Peyer's patch (tissue), 4 donors: ENCODE measurements around the gene HYDIN. TPM values are rescaled to one million over a fixed set of nuclear protein-coding genes. Genes with fewer than 3 reads are reported as not detected.
A peak's percentile ranks its signal among the peaks of the same experiment; 100 is the strongest.

Source experiments
- DNase-seq, 3 donors: peaks; one replicate each; pipeline ENCODE4 v3.0.0-alpha.2; 2017 to 2019
- H3K27ac ChIP-seq, 4 donors: fragments of 200-600 bp; sonication (generic); one replicate each; pipeline ENCODE4 v1.5.1; 2016 to 2019
- H3K27me3 ChIP-seq, 2 donors: fragments of 200-600 bp; sonication (generic); one replicate each; pipeline ENCODE4 v1.5.1; 2019
- H3K36me3 ChIP-seq, 3 donors: fragments of 200-600 bp; sonication (generic); one replicate each; pipeline ENCODE4 v1.5.1; 2016 to 2019
- H3K4me1 ChIP-seq, 4 donors: fragments of 200-600 bp; sonication (generic); one replicate each; pipeline ENCODE4 v1.5.1; 2016 to 2019
- H3K4me3 ChIP-seq, 4 donors: fragments of 200-600 bp; sonication (generic); 1 replicate in 3 of 4; 2 replicates in 1 of 4; pipeline ENCODE4 v1.5.1; 2016 to 2019; ENCODE audit warnings: mild to moderate bottlenecking in 1 of 4
- H3K9me3 ChIP-seq, 4 donors: fragments of 200-600 bp; sonication (generic); one replicate each; pipeline ENCODE4 v1.5.1; 2016 to 2019; ENCODE audit warnings: mild to moderate bottlenecking in 1 of 4
- POLR2A ChIP-seq, 2 donors: fragments of 450-650 bp; IDR thresholded peaks; one replicate each; pipeline ENCODE4 v1.5.1; 2017; ENCODE audit warnings: antibody characterized with exemption in 2 of 2, mild to moderate bottlenecking in 2 of 2, moderate library complexity in 2 of 2
- total RNA-seq, 4 donors: library from RNA; depleted of rRNA; stranded (reverse); fragments of >200 nt; gene quantifications; one replicate each; pipeline ENCODE4 v1.1.0, GENCODE V29; 2016
- TF ChIP-seq, protein P1 (sequence below), 6 experiments: fragments of 450-650 bp in 4 of 6; fragments of 200-600 bp in 2 of 6; sonication (generic) in 1 of 6; IDR thresholded peaks; one replicate each; pipeline ENCODE4 v1.5.1; 2017 to 2019; ENCODE audit warnings: antibody characterized with exemption in 6 of 6, mild to moderate bottlenecking in 3 of 6, moderate library complexity in 1 of 6

The HYDIN gene
- total RNA-seq = 1 to 10 TPM in 2 of 4 donors, under 1 TPM in 1, not detected in 1; 0.35 to 4.6 (median 3.3) TPM

- peak within 1 kb of the TSS in 2 of 4 donors; percentile 3 to 12 for H3K4me3 ChIP-seq
- H3K27me3 ChIP-seq = no peaks in the 10 kb centered on the region
- no peaks in the 10 kb centered on the region for H3K4me1 ChIP-seq
- H3K36me3 ChIP-seq = no peaks in the 10 kb centered on the region
- peaks cover 0 to 8% (median 0%) of the 10 kb centered on the region in 4 donors for H3K9me3 ChIP-seq
- peak in 2 of 3 donors; percentile 50 to 61 for DNase-seq
- no peak within 1 kb of the TSS for H3K27ac ChIP-seq
- no peak for TF ChIP-seq POLR2A (IDR thresholded peaks at IDR 0.05)
- TF ChIP-seq, protein P1, sequence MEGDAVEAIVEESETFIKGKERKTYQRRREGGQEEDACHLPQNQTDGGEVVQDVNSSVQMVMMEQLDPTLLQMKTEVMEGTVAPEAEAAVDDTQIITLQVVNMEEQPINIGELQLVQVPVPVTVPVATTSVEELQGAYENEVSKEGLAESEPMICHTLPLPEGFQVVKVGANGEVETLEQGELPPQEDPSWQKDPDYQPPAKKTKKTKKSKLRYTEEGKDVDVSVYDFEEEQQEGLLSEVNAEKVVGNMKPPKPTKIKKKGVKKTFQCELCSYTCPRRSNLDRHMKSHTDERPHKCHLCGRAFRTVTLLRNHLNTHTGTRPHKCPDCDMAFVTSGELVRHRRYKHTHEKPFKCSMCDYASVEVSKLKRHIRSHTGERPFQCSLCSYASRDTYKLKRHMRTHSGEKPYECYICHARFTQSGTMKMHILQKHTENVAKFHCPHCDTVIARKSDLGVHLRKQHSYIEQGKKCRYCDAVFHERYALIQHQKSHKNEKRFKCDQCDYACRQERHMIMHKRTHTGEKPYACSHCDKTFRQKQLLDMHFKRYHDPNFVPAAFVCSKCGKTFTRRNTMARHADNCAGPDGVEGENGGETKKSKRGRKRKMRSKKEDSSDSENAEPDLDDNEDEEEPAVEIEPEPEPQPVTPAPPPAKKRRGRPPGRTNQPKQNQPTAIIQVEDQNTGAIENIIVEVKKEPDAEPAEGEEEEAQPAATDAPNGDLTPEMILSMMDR (IDR thresholded peaks at IDR 0.05) = no peak
Measured at GRCh38 chr16:71230122-71230845, at the start of gene HYDIN. Gene HYDIN, minus strand, starts transcription at chr16:71230722. Its CDS starts 43,827 bp downstream, at chr16:71186895.

- TF ChIP-seq, protein P1 (IDR thresholded peaks at IDR 0.05) = no peak
- TF ChIP-seq POLR2A (IDR thresholded peaks at IDR 0.05) = no peak
- H3K4me3 ChIP-seq = no peak overlapping the region
- no peak for DNase-seq
- H3K4me1 ChIP-seq = no peaks in the 10 kb centered on the region
- H3K36me3 ChIP-seq = no peaks in the 10 kb centered on the region
- no peaks in the 10 kb centered on the region for H3K9me3 ChIP-seq
- H3K27me3 ChIP-seq = no peaks in the 10 kb centered on the region
- no peak overlapping the region for H3K27ac ChIP-seq
Measured at GRCh38 chr16:71276589-71277334, 46.2 kb upstream of the HYDIN start.

GRCh38 chr16:71273384-71273783 is 42.9 kb upstream of the HYDIN start:
- Histone ChIP-seq H3K4me1 (no peaks in the 10 kb centered on the region), H3K9me3 (no peaks in the 10 kb centered on the region), H3K27ac (no peak overlapping the region), H3K36me3 (no peaks in the 10 kb centered on the region), H3K4me3 (no peak overlapping the region), H3K27me3 (no peaks in the 10 kb centered on the region)
- no peak for DNase-seq
- no peak for TF ChIP-seq POLR2A (IDR thresholded peaks at IDR 0.05)
- TF ChIP-seq, protein P1 (IDR thresholded peaks at IDR 0.05) = no peak

DNA sequence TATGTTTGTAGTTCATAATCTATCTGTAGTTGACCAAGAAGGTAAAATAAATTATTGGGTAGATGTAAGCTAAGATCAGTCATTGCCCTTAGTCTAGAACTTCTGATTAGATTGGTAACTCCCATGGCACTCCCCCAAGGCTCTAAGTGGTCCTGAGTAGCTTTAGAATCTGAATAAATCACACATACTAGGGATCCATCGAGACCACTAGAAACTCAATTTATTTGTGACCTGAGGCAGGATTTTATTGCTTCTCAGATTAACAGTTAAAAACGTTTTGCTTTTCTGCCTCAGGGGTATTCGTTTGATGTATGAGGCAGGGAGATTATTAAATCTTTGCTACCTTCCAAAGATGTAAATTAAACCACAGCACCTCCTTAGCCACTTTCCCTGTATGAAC is 33.8 kb upstream of the HYDIN start:
- Histone ChIP-seq H3K27ac (no peak overlapping the region), H3K36me3 (no peaks in the 10 kb centered on the region), H3K4me1 (no peaks in the 10 kb centered on the region), H3K27me3 (no peaks in the 10 kb centered on the region), H3K4me3 (no peak overlapping the region), H3K9me3 (no peaks in the 10 kb centered on the region)
- no peak for DNase-seq
- TF ChIP-seq, protein P1 (IDR thresholded peaks at IDR 0.05) = no peak
- no peak for TF ChIP-seq POLR2A (IDR thresholded peaks at IDR 0.05)

DNA sequence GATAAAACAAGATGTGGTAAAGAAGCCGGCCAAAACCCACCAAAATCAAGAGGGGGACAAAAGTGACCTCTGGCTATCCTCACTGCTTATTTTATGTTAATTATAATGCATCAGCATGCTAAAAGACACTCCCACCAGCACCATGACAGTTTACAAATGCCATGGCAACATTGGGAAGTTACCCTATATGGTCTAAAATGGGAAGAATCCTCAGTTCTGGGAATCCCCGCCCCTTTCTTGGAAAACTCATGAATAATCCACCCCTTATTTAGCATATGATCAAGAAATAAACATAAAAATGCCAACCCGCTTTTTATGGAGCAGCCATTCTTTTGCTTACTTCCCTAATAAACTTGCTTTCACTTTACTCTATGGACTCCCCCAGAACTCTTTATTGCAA is 33.1 kb upstream of the HYDIN start:
- H3K9me3 ChIP-seq = no peaks in the 10 kb centered on the region
- no peak for DNase-seq
- H3K27ac ChIP-seq = no peak overlapping the region
- no peak for TF ChIP-seq POLR2A (IDR thresholded peaks at IDR 0.05)
- TF ChIP-seq, protein P1 (IDR thresholded peaks at IDR 0.05) = no peak
- no peak overlapping the region for H3K4me3 ChIP-seq
- H3K4me1 ChIP-seq = no peaks in the 10 kb centered on the region
- no peaks in the 10 kb centered on the region for H3K36me3 ChIP-seq
- no peaks in the 10 kb centered on the region for H3K27me3 ChIP-seq
